HepG2 (cell line): Measurements from ENCODE around the gene SSBP2. TPM values are rescaled to one million over a fixed set of nuclear protein-coding genes. Genes with fewer than 3 reads are reported as not detected.

Source experiments
- AFF4 ChIP-seq: sonication (generic); formaldehyde crosslinking; IDR thresholded peaks from 2 replicates; pipeline ENCODE4 v1.4.0; 2020; ENCODE audit warnings: missing genetic modification reagents
- ATF3 ChIP-seq: sonication (generic); formaldehyde crosslinking; IDR thresholded peaks from 2 replicates; pipeline ENCODE4 v1.4.0; 2020; ENCODE audit warnings: missing genetic modification reagents
- ATF4 ChIP-seq, 2 experiments: fragments of 450-650 bp in 1 of 2; sonication (generic) in 1 of 2; formaldehyde crosslinking; IDR thresholded peaks; 2 replicates each; pipeline versions ENCODE4 v1.5.0 to v1.8.0; 2020 to 2022; ENCODE audit warnings: mild to moderate bottlenecking in 1 of 2, missing genetic modification reagents in 1 of 2
- EP300 ChIP-seq, 3 experiments: sonication (generic) in 1 of 3; formaldehyde crosslinking in 1 of 3; IDR thresholded peaks; 2 replicates each; pipeline versions ENCODE4 v1.5.1 to v1.6.1; 2011 to 2020; ENCODE audit warnings: low read depth in 2 of 3, low read length in 2 of 3, borderline replicate concordance in 1 of 3, improper control_type of control experiment in 1 of 3, mild to moderate bottlenecking in 1 of 3, missing genetic modification reagents in 1 of 3, moderate library complexity in 1 of 3
- HNF4A ChIP-seq: sonication (generic); formaldehyde crosslinking; IDR thresholded peaks from 2 replicates; pipeline ENCODE4 v1.4.0; 2020; ENCODE audit warnings: missing genetic modification reagents
- ISL2 ChIP-seq: sonication (generic); formaldehyde crosslinking; IDR thresholded peaks from 2 replicates; pipeline ENCODE4 v1.5.0; 2020; ENCODE audit warnings: missing genetic modification reagents
- JUN ChIP-seq: sonication (generic); formaldehyde crosslinking; IDR thresholded peaks from 2 replicates; pipeline ENCODE4 v1.4.0; 2020; ENCODE audit warnings: mild to moderate bottlenecking, missing genetic modification reagents
- NR2F6 ChIP-seq, 2 experiments: IDR thresholded peaks; 2 replicates each; pipeline ENCODE4 v1.6.1; 2016; ENCODE audit warnings: antibody characterized with exemption in 1 of 2, mild to moderate bottlenecking in 1 of 2
- RARA ChIP-seq: IDR thresholded peaks from 2 replicates; pipeline ENCODE4 v1.6.1; 2016; ENCODE audit warnings: missing genetic modification reagents, missing compliant biosample characterization
- SRSF9 ChIP-seq: fragments of 200-400 bp; formaldehyde crosslinking; IDR thresholded peaks from 2 replicates; pipeline ENCODE4 v1.6.1; 2018; ENCODE audit warnings: borderline replicate concordance, mild to moderate bottlenecking, low read depth, low read length; ENCODE audit not compliant: insufficient read depth, poor library complexity, severe bottlenecking
- ZNF12 ChIP-seq: sonication (generic); formaldehyde crosslinking; IDR thresholded peaks from 2 replicates; pipeline ENCODE4 v1.5.0; 2020; ENCODE audit warnings: missing genetic modification reagents
- ZNF142 ChIP-seq: sonication (generic); formaldehyde crosslinking; IDR thresholded peaks from 2 replicates; pipeline ENCODE4 v1.4.0; 2020; ENCODE audit warnings: missing genetic modification reagents
- polyA plus RNA-seq, 8 experiments: library from polyadenylated mRNA; depleted of rRNA in 3 of 8; stranded (reverse) in 7 of 8; unstranded in 1 of 8; fragments of >200 nt; fragmentation: Illumina TruSeq in 4 of 8; extraction: Trizol in 4 of 8; gene quantifications; 2 replicates each; pipeline versions ENCODE4 v1.2.1 to v1.2.3, GENCODE V29; 2011 to 2016; ENCODE audit warnings: low read depth in 4 of 8, missing spikeins in 1 of 8, mixed read lengths in 1 of 8; ENCODE audit not compliant: insufficient read depth in 1 of 8
- total RNA-seq, 5 experiments: library from RNA; depleted of rRNA; stranded (reverse); fragments of >200 nt; fragmentation: Illumina TruSeq; extraction: Trizol; gene quantifications; 2 replicates each; pipeline ENCODE4 v1.2.3, GENCODE V29; 2016; ENCODE audit warnings: low read depth in 1 of 5
- TF ChIP-seq, protein P1 (sequence below): sonication (generic); formaldehyde crosslinking; IDR thresholded peaks from 2 replicates; pipeline ENCODE4 v1.5.0; 2020; ENCODE audit warnings: missing genetic modification reagents

The SSBP2 gene
- total and polyA plus RNA-seq, 2 of the 13 experiments (the other 11 are each of a cell fraction or from before 2014, with no cell fraction given), result 0.16 TPM; not detected in 1

- TF ChIP-seq AFF4 (CRISPR knock-in tag) (no peak), ATF3 (0 out of 2 replicates have a peak, but pooled peaks have one; percentile 35), RARA (CRISPR knock-in tag) (peak; percentile 80), ZNF142 (CRISPR knock-in tag) (no peak), ZNF12 (no peak), SRSF9 (no peak), NR2F6 (IDR thresholded peaks at IDR 0.05) (no peak), NR2F6 (CRISPR knock-in tag; IDR thresholded peaks at IDR 0.05) (peak; percentile 11; the same call in 1 of the 2 replicates), ISL2 (CRISPR knock-in tag) (peak; percentile 43; the same call in 1 of the 2 replicates), ATF4 (CRISPR knock-in tag; IDR thresholded peaks at IDR 0.05) (peak in 1 of 2 experiments; percentile 94; a peak in 2 of 4 replicates), EP300 (IDR thresholded peaks at IDR 0.05; ENCODE audit: low read depth in 2 of 2, low read length in 2 of 2) (peak; percentile 35 to 51; a peak in 1 of 4 replicates), EP300 (CRISPR knock-in tag; IDR thresholded peaks at IDR 0.05; ENCODE audit: borderline replicate concordance) (no peak), HNF4A (CRISPR knock-in tag) (peak; percentile 45; the same call in 1 of the 2 replicates), JUN (CRISPR knock-in tag) (peak; percentile 82)
- TF ChIP-seq, protein P1, sequence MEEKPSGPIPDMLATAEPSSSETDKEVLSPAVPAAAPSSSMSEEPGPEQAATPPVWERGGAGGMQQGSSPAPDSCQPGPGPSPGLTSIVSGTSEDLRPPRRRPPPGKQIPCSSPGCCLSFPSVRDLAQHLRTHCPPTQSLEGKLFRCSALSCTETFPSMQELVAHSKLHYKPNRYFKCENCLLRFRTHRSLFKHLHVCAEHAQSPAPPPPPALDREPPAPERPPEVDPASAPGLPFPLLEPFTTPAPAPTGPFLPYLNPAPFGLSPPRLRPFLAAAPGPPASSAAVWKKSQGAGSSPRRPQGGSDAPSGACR (CRISPR knock-in tag), result no peak
Observed at GRCh38 chr5:81422671-81423070, 328.2 kb downstream of the SSBP2 start (continued).
